Brain pericyte (primary cell): ENCODE data around the gene ALDH8A1.
"Not testable (repeated sequence)": the region's sequence is repeated elsewhere in the genome, so short reads cannot be mapped to it uniquely, and the experiment has no call there.

ENCODE experiments used
- DNase-seq: peaks from one replicate; pipeline ENCODE4 v3.0.0-alpha.2; 2012; ENCODE audit warnings: low read depth, low spot score

ALDH8A1 gene

GRCh38 chr6:134910593-134910935, 39.3 kb downstream of the ALDH8A1 start:
- no peak for DNase-seq

DNA sequence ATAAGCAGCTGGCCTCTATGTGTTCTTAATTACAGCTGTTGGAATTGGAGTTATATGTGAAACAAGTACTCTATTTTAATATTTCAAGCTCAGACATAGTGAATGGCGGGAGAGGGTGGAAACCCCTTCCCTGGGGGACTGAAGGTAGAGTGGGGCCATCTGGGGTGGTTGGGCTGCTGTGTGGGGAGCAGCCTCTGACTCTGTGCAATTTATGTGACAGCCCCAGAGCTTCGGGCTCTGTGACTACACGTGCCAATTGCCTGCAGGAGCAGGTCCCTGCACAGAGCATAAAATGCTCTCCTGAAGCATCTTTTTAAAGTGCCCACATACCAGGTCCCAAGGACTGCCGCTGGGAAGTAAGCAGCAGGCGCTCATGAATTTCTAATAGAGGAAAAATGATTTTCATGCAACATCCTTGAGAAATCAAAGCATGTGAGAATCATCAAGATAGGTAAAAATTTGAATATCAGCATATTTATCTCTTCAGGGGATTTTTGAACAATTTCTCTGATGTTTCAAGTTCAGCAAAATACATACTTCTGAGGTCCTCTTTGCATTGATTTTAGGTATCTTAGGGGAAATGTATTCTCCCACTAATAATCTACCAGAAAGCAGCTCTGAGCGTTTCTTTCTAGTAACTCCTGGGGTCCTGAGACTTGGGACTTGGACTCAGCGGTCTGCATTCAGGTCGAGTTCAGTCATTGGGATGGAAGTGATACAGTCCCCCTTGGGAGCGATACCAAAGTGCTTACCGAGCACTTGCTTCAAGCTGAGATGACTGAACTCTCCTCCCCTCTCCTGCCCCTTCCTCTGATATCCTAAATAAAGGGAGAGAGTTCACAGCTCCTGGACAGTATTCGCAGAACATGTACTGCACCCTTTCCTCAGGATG, 40.0 kb downstream of the ALDH8A1 start:
- DNase-seq = no peak

DNA sequence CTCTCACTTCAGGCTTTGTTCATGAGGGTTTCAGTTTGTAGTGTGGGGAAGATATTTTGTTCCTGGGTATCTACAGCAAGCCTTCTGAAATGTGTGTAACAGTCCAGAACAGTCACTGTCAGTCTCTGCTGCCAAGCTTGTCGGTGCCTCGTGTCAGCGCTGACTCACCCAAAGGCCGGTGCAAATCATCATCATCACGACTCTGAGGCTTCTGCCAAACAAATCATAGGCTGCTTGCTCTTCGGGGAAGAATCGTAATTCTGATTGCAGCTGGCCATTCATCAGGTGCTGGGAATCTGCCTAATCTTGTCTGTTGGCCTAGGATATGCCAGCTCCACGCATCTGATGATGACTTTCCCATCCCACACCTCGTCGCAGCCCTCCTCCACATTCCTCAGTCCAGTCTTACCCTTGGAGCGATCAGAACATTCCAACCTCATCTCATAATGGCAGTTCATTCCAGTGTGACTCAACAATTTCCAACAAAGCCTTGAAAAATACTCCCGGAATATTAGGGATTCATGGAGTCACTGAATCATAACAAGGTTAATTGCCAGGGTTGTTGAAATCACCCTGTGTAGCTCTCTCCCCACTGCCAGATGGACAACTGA, 40.9 kb downstream of the ALDH8A1 start:
- DNase-seq = peak; percentile 63

GRCh38 chr6:134904731-134905130, 45.2 kb downstream of the ALDH8A1 start:
- DNase-seq = not testable (repeated sequence)

DNA sequence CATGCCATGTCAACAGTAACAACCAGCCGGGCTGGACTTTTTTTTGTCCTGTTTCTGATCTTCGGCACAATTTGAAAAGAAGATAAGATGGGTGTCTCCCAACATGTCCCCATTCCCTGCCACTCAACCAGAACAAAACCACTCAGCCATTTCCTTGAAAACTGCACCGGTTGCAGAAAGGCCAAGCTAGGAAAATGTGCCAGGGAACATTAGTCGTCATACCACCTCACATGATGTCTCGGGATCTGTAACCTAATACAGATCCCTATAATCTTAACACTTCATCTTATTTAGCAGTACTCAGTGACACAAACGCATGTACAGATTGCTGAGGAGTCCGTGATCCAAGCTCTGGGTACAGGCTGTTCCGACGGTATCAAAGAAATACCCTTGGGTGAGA, 46.5 kb downstream of the ALDH8A1 start:
- DNase-seq = no peak

DNA sequence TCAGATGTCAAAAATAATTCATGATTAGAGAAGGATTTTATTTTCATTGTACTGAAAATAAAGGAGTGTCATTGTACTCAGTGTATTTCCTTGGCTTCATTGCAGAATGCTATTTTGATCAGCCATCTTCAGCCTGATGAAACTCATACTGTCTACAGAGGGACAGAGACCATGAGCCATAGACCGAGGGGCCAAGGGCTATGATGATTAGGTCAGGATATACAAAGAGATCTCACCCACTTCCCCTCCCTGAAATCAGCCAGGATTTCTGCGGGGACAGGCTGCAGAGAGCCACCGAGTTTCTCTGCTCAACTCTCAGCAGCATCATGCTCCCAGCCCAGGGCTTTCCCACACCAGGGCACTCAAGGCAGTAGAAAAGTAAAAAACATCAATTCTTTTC, 47.0 kb downstream of the ALDH8A1 start:
- no peak for DNase-seq

DNA sequence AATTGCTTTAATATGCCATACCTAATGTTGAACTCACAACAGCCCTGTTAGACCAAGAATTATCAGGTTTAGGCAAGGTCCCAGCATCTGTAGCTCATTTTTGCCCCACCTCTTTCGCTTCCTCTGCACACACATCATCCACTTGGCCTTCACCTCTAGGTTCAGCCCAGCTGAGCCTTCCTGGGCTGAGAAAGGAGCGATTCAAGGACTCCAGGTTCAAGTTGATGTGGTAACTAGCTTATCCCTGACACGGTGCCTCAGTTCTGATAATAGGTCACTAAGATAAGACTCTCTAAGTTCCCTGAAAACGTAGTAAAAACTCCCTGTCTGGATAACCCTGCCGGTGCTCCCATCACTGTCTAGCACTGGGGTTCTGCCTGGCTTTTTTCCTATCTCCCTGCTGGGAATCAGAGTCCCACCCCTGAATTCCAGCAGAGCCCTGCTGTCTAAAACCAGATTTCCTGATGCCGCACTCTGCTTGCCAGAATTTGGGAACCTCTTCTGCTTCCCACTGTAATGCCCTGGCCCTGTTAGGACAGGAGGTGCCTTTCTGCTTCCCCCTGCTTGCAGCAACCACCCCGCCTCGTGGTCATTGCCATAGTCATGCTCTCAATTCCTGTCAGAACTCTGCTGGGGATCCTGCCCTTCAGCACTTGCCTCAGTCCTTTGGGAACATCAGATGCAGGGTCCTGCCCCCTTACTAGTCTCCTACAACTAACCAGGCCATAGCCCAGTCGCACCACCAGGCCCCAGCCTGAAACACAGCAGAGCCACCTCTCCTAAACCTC, 47.6 kb downstream of the ALDH8A1 start:
- DNase-seq = no peak

- DNase-seq = no peak
Observed at GRCh38 chr6:134898575-134898974, 51.3 kb downstream of the ALDH8A1 start.

- not testable (repeated sequence) for DNase-seq
Observed at GRCh38 chr6:134898166-134898565, 51.7 kb downstream of the ALDH8A1 start.

- no peak for DNase-seq
Observed at GRCh38 chr6:134896910-134897309, 53.0 kb downstream of the ALDH8A1 start.

GRCh38 chr6:134894800-134895199, 55.1 kb downstream of the ALDH8A1 start:
- no peak for DNase-seq

GRCh38 chr6:134892362-134892761, 57.5 kb downstream of the ALDH8A1 start:
- DNase-seq = no peak

DNA sequence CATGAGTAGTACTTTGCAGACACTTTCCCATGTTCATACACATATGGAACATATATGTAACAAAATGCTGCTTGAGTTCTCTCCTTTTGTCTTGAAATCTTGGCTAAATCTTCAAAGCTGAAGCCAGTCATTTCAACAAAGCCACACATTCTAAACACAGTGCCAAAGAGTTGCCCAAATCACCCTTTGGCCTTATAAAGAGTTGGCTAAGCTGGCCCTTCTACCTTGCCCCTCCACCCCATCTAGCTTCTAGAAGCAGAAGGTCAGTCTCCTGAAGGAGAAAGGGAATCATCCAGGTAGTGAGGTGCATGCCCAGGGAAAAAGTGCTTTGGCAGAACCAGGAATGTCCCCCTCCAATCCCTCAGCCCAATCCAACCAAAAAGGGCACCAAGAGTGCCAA, 58.3 kb downstream of the ALDH8A1 start:
- no peak for DNase-seq

GRCh38 chr6:134888316-134888715, 61.6 kb downstream of the ALDH8A1 start:
- DNase-seq = no peak

- no peak for DNase-seq
Observed at GRCh38 chr6:134884752-134885151, 65.1 kb downstream of the ALDH8A1 start.

- no peak for DNase-seq
Observed at GRCh38 chr6:134883314-134883713, 66.6 kb downstream of the ALDH8A1 start.

- DNase-seq = peak; percentile 8
Observed at GRCh38 chr6:134882426-134883038, 67.4 kb downstream of the ALDH8A1 start.

- no peak for DNase-seq
Observed at GRCh38 chr6:134880487-134881190, 69.3 kb downstream of the ALDH8A1 start.

GRCh38 chr6:134878136-134878535, 71.8 kb downstream of the ALDH8A1 start:
- no peak for DNase-seq

- DNase-seq = no peak
Observed at GRCh38 chr6:134875367-134875766, 74.5 kb downstream of the ALDH8A1 start.
